ENCODE results near the gene CCM2L. TPM values are rescaled to one million over a fixed set of nuclear protein-coding genes. Genes with fewer than 3 reads are reported as not detected.

CCM2L gene
- total RNA-seq, 1 donor from 2014 or later, result 0.63 TPM

- Mint-ChIP-seq H3K27ac (no peak overlapping the region), H3K27me3 (peaks cover 72% of the 10 kb centered on the region), H3K36me3 (no peaks in the 10 kb centered on the region), H3K4me3 (no peak overlapping the region), H3K9me3 (no peaks in the 10 kb centered on the region), H3K4me1 (ENCODE audit: unreplicated experiment) (no peaks in the 10 kb centered on the region)
- TF ChIP-seq CTCF (conservative IDR thresholded peaks at IDR 0.05), result no peak
- no peak for DNase-seq (ENCODE audit: extremely low spot score, unreplicated experiment)
Measured at GRCh38 chr20:32036716-32037485, 26.7 kb downstream of the CCM2L start.

- no peaks in the 10 kb centered on the region for H3K9me3 Mint-ChIP-seq
- H3K27me3 Mint-ChIP-seq, result peaks cover 72% of the 10 kb centered on the region
- no peak for TF ChIP-seq CTCF (conservative IDR thresholded peaks at IDR 0.05)
- no peaks in the 10 kb centered on the region for H3K36me3 Mint-ChIP-seq
- H3K27ac Mint-ChIP-seq, result no peak overlapping the region
- H3K4me1 Mint-ChIP-seq (ENCODE audit: unreplicated experiment), result no peaks in the 10 kb centered on the region
- no peak overlapping the region for H3K4me3 Mint-ChIP-seq
- no peak for DNase-seq (ENCODE audit: extremely low spot score, unreplicated experiment)
Measured at GRCh38 chr20:32037929-32038328, 27.7 kb downstream of the CCM2L start.

GRCh38 chr20:32040142-32040953, 30.1 kb downstream of the CCM2L start:
- H3K27me3 Mint-ChIP-seq, result peaks cover 70% of the 10 kb centered on the region
- no peak overlapping the region for H3K27ac Mint-ChIP-seq
- TF ChIP-seq CTCF (conservative IDR thresholded peaks at IDR 0.05), result no peak
- no peaks in the 10 kb centered on the region for H3K9me3 Mint-ChIP-seq
- H3K4me3 Mint-ChIP-seq, result no peak overlapping the region
- H3K4me1 Mint-ChIP-seq (ENCODE audit: unreplicated experiment), result no peaks in the 10 kb centered on the region
- no peaks in the 10 kb centered on the region for H3K36me3 Mint-ChIP-seq
- no peak for DNase-seq (ENCODE audit: extremely low spot score, unreplicated experiment)

DNA sequence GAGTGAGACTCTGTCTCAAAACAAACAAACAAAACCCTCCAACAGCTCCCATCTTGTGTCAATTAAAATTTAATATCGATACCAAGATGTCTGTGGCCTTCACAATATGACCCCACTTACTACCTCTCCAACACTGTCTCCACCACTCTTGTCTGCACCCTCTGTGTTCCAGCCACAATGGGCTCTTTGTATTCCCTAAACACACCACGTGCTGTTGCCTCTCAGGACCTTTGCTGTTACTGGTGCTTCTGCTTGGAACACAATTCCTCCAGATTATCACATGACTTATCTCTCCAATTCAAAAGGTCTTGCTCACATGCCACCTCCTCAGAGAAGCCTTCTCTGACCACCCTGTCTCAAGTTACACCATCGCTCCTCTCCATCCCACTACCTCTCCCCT, 35.8 kb downstream of the CCM2L start:
- Mint-ChIP-seq H3K4me3 (no peak overlapping the region), H3K9me3 (no peaks in the 10 kb centered on the region), H3K27ac (no peak overlapping the region), H3K4me1 (ENCODE audit: unreplicated experiment) (no peaks in the 10 kb centered on the region), H3K36me3 (no peaks in the 10 kb centered on the region), H3K27me3 (peaks cover 81% of the 10 kb centered on the region)
- TF ChIP-seq CTCF (conservative IDR thresholded peaks at IDR 0.05), result no peak
- DNase-seq (ENCODE audit: extremely low spot score, unreplicated experiment), result no peak

DNA sequence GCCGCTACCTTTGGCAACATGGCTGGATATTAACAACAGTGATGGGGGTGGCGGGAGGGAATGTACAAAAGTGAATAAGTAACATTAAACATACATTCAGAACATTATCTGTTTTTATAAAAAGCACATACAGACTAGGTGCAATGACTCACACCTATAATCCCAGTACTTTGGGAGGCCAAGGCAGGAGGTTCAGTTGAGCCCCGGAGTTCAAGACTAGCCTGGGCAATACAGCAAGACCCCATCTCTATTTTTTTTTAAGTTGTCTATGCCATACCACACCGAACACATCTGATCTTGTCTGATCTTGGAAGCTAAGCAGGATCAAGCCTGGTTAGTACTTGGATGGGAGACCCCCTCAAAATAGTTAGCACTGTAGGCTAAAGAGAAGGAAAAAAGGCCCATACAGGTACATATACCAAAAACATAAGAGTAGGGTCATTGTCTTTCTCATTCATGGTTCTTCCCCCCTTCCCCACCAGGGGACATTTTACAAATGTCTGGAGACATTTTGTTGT, 40.1 kb downstream of the CCM2L start:
- peaks cover 7% of the 10 kb centered on the region for H3K36me3 Mint-ChIP-seq
- H3K27me3 Mint-ChIP-seq, result peaks cover 85% of the 10 kb centered on the region
- H3K9me3 Mint-ChIP-seq, result no peaks in the 10 kb centered on the region
- no peak overlapping the region for H3K27ac Mint-ChIP-seq
- TF ChIP-seq CTCF (conservative IDR thresholded peaks at IDR 0.05), result no peak
- DNase-seq (ENCODE audit: extremely low spot score, unreplicated experiment), result no peak
- H3K4me3 Mint-ChIP-seq, result no peak overlapping the region
- peaks cover 8% of the 10 kb centered on the region for H3K4me1 Mint-ChIP-seq (ENCODE audit: unreplicated experiment)
